H1 (cell line): ENCODE data around the gene MYH9. TPM values are rescaled to one million over a fixed set of nuclear protein-coding genes. Genes with fewer than 3 reads are reported as not detected.

ENCODE experiments used
- CTCF ChIA-PET: fragments of 300-600 bp; sonication (Branson Sonifier 250); formaldehyde crosslinking; loops from one replicate; lab custom pipeline; 2021; ENCODE audit not compliant: partially characterized antibody; lab: Charles Lee
- POLR2A ChIA-PET: fragments of 300-600 bp; sonication (Branson Sonifier 250); formaldehyde crosslinking; loops from one replicate; lab custom pipeline; 2021; ENCODE audit warnings: inconsistent platforms; ENCODE audit not compliant: partially characterized antibody; lab: Charles Lee
- DNase-seq, 2 experiments: peaks; one replicate each; pipeline versions ENCODE4 v3.0.0 to v3.0.0-alpha.2; 2010 to 2022; ENCODE audit warnings: low spot score in 2 of 2, low read depth in 1 of 2, mixed read lengths in 1 of 2
- FAIRE-seq: peaks from 2 replicates; lab custom pipeline; 2011; peaks lifted over from hg19 to GRCh38; lab: Jason Lieb, UNC
- H2AFZ ChIP-seq: 2 replicates; pipeline ENCODE4 v1.8.1; 2012; ENCODE audit warnings: low read length, inconsistent platforms
- H2AK5ac ChIP-seq: 2 replicates; pipeline ENCODE4 v1.6.1; 2013; ENCODE audit warnings: low read depth, low read length
- H2BK120ac ChIP-seq: replicated peaks from 2 replicates; pipeline ENCODE3; 2013; ENCODE audit warnings: low read depth, low read length, inconsistent platforms
- H2BK12ac ChIP-seq: 2 replicates; pipeline ENCODE4 v1.6.1; 2013; ENCODE audit warnings: low read depth, low read length
- H2BK15ac ChIP-seq: 2 replicates; pipeline ENCODE4 v1.6.1; 2013; ENCODE audit warnings: low read length
- H2BK20ac ChIP-seq: 2 replicates; pipeline ENCODE4 v1.6.1; 2013; ENCODE audit warnings: low read length
- H2BK5ac ChIP-seq: 2 replicates; pipeline ENCODE4 v1.6.1; 2013; ENCODE audit warnings: low read depth, low read length
- H3K14ac ChIP-seq: 2 replicates; pipeline ENCODE4 v1.6.1; 2013; ENCODE audit warnings: inconsistent platforms; ENCODE audit not compliant: insufficient read length
- H3K18ac ChIP-seq: 2 replicates; pipeline ENCODE4 v1.6.1; 2013; ENCODE audit warnings: low read length; ENCODE audit errors: extremely low read depth
- H3K23ac ChIP-seq: 2 replicates; pipeline ENCODE4 v1.6.1; 2013; ENCODE audit warnings: inconsistent platforms; ENCODE audit not compliant: insufficient read length
- H3K23me2 ChIP-seq: 2 replicates; pipeline ENCODE4 v1.6.1; 2013; ENCODE audit warnings: low read depth, low read length
- H3K27ac ChIP-seq: 2 replicates; pipeline ENCODE4 v1.6.1; 2011; ENCODE audit warnings: low read depth, low read length, inconsistent platforms
- H3K27me3 ChIP-seq, 4 experiments: replicated peaks in 1 of 4; 1 replicate in 1 of 4; 2 replicates in 3 of 4; pipeline versions ENCODE4 v1.6.1 to v1.8.1; 2011 to 2013; ENCODE audit warnings: low read length in 3 of 4, mild to moderate bottlenecking in 3 of 4, inconsistent platforms in 2 of 4, mixed read lengths in 2 of 4, moderate library complexity in 1 of 4; ENCODE audit not compliant: control insufficient read depth in 3 of 4, insufficient read depth in 3 of 4; ENCODE audit errors: extremely low read depth in 1 of 4
- H3K36me3 ChIP-seq, 4 experiments: 2 replicates each; pipeline versions ENCODE4 v1.6.1 to v1.8.1; 2011 to 2013; ENCODE audit warnings: mild to moderate bottlenecking in 4 of 4, low read length in 3 of 4, moderate library complexity in 2 of 4, control low read depth in 1 of 4, inconsistent platforms in 1 of 4; ENCODE audit not compliant: insufficient read depth in 4 of 4, control insufficient read depth in 2 of 4
- H3K4ac ChIP-seq: replicated peaks from 2 replicates; pipeline ENCODE3; 2013; ENCODE audit warnings: low read length, low read depth, mixed read lengths, inconsistent platforms; ENCODE audit not compliant: insufficient read length
- H3K4me1 ChIP-seq, 4 experiments: replicated peaks in 1 of 4; 1 replicate in 1 of 4; 2 replicates in 3 of 4; pipeline versions ENCODE4 v1.6.1 to v1.8.1; 2011 to 2013; ENCODE audit warnings: low read length in 3 of 4, inconsistent platforms in 2 of 4, mixed read lengths in 1 of 4; ENCODE audit not compliant: insufficient read depth in 4 of 4, control insufficient read depth in 3 of 4
- H3K4me2 ChIP-seq, 2 experiments: 2 replicates each; pipeline versions ENCODE4 v1.6.1 to v1.8.1; 2011 to 2013; ENCODE audit warnings: low read depth in 2 of 2, low read length in 2 of 2, control low read depth in 1 of 2, inconsistent platforms in 1 of 2, mild to moderate bottlenecking in 1 of 2; ENCODE audit not compliant: insufficient read depth in 1 of 2
- H3K4me3 ChIP-seq, 4 experiments: fragments of 200-600, 300-600 bp in 1 of 4; sonication (generic), shearing (Covaris generic), sonication (Bioruptor Twin) in 1 of 4; 2 replicates each; pipeline versions ENCODE4 v1.5.1 to v1.8.1; 2011 to 2016; ENCODE audit warnings: low read length in 4 of 4, low read depth in 3 of 4, control low read depth in 2 of 4, inconsistent platforms in 2 of 4, mild to moderate bottlenecking in 2 of 4, mixed read lengths in 1 of 4, moderate library complexity in 1 of 4; ENCODE audit not compliant: insufficient read depth in 2 of 4; ENCODE audit errors: extremely low read depth in 1 of 4
- H3K56ac ChIP-seq: replicated peaks from 2 replicates; pipeline ENCODE3; 2013; ENCODE audit warnings: low read depth, mild to moderate bottlenecking, mixed read lengths, low read length, inconsistent platforms; ENCODE audit not compliant: insufficient read length
- H3K79me1 ChIP-seq: 2 replicates; pipeline ENCODE4 v1.6.1; 2013; ENCODE audit warnings: low read depth, low read length, control low read depth
- H3K79me2 ChIP-seq, 2 experiments: 2 replicates each; pipeline versions ENCODE4 v1.6.1 to v1.8.1; 2012 to 2013; ENCODE audit warnings: low read length in 2 of 2, mild to moderate bottlenecking in 2 of 2, inconsistent platforms in 1 of 2; ENCODE audit not compliant: insufficient read depth in 2 of 2, control insufficient read depth in 1 of 2
- H3K9ac ChIP-seq, 4 experiments: replicated peaks in 1 of 4; 1 replicate in 1 of 4; 2 replicates in 3 of 4; pipeline versions ENCODE4 v1.6.1 to v1.8.1; 2011 to 2013; ENCODE audit warnings: low read depth in 3 of 4, low read length in 3 of 4, control low read depth in 2 of 4, mild to moderate bottlenecking in 2 of 4, moderate library complexity in 2 of 4, inconsistent platforms in 1 of 4; ENCODE audit errors: extremely low read depth in 1 of 4
- H3K9me3 ChIP-seq, 2 experiments: 2 replicates each; pipeline versions ENCODE4 v1.6.1 to v1.8.1; 2012 to 2013; ENCODE audit warnings: mild to moderate bottlenecking in 2 of 2, moderate library complexity in 2 of 2, control low read depth in 1 of 2, inconsistent platforms in 1 of 2, low read depth in 1 of 2, low read length in 1 of 2, mixed read lengths in 1 of 2; ENCODE audit not compliant: insufficient read depth in 2 of 2
- H4K20me1 ChIP-seq, 2 experiments: replicated peaks in 1 of 2; 2 replicates each; pipeline versions ENCODE3 to v1.8.1; 2011 to 2013; ENCODE audit warnings: inconsistent platforms in 2 of 2, low read length in 2 of 2, mild to moderate bottlenecking in 1 of 2; ENCODE audit not compliant: insufficient read depth in 2 of 2, control insufficient read depth in 1 of 2
- H4K5ac ChIP-seq: 2 replicates; pipeline ENCODE4 v1.6.1; 2013; ENCODE audit warnings: low read length, low read depth, mixed read lengths, inconsistent platforms; ENCODE audit not compliant: insufficient read length
- H4K8ac ChIP-seq: 2 replicates; pipeline ENCODE4 v1.8.0; 2013; ENCODE audit warnings: mild to moderate bottlenecking, moderate library complexity, low read length, inconsistent platforms; ENCODE audit not compliant: insufficient read depth; ENCODE audit errors: extremely low read depth
- H4K91ac ChIP-seq: replicated peaks from 2 replicates; pipeline ENCODE3; 2013; ENCODE audit warnings: low read length, mixed read lengths, inconsistent platforms; ENCODE audit not compliant: insufficient read length
- CBX5 ChIP-seq: fragments of 300-800, 300-1000 bp; sonication (generic); IDR thresholded peaks from 2 replicates; pipeline ENCODE4 v1.7.1; 2016; ENCODE audit warnings: antibody characterized with exemption, low read length, low read depth
- CTBP2 ChIP-seq: IDR thresholded peaks from 2 replicates; pipeline ENCODE4 v1.7.0; 2011; ENCODE audit warnings: borderline replicate concordance, mild to moderate bottlenecking, moderate library complexity, mixed read lengths, low read length; ENCODE audit not compliant: insufficient read depth, insufficient read length
- EZH2 ChIP-seq: fragments of 200-600 bp; sonication (generic); IDR thresholded peaks from 2 replicates; pipeline ENCODE4 v1.7.1; 2012; ENCODE audit warnings: low read depth, mild to moderate bottlenecking, moderate library complexity, low read length, inconsistent platforms; ENCODE audit not compliant: severe bottlenecking
- POLR2A ChIP-seq, 2 experiments: IDR thresholded peaks; 1 replicate in 1 of 2; 2 replicates in 1 of 2; pipeline ENCODE4 v1.6.1; 2011; ENCODE audit warnings: low read depth in 2 of 2, low read length in 2 of 2, mild to moderate bottlenecking in 2 of 2; ENCODE audit errors: control extremely low read depth in 1 of 2
- POLR2AphosphoS5 ChIP-seq: IDR thresholded peaks from 2 replicates; pipeline ENCODE4 v1.6.1; 2011; ENCODE audit warnings: low read depth, low read length
- RBBP5 ChIP-seq: IDR thresholded peaks from 2 replicates; pipeline ENCODE4 v1.7.1; 2012; ENCODE audit warnings: low read depth, mild to moderate bottlenecking, inconsistent platforms, low read length, moderate library complexity, borderline replicate concordance
- SIX5 ChIP-seq: IDR thresholded peaks from 2 replicates; pipeline ENCODE4 v1.6.1; 2011; ENCODE audit warnings: mild to moderate bottlenecking, low read depth, low read length
- SP2 ChIP-seq: IDR thresholded peaks from 2 replicates; pipeline ENCODE4 v1.6.1; 2012; ENCODE audit warnings: mild to moderate bottlenecking, low read length, inconsistent platforms
- SUZ12 ChIP-seq: fragments of 200-600 bp; sonication (generic); IDR thresholded peaks from 2 replicates; pipeline ENCODE4 v1.6.1; 2012; ENCODE audit warnings: mild to moderate bottlenecking, inconsistent platforms, low read length, moderate library complexity, mixed read lengths
- TBP ChIP-seq: IDR thresholded peaks from 2 replicates; pipeline ENCODE4 v1.6.1; 2011; ENCODE audit warnings: low read depth, low read length, improper control_type of control experiment
- WGBS, 2 experiments: shearing (Covaris generic) in 1 of 2; methylation state at CpG; one replicate each; pipeline versions ENCODE4 v1.1.6 to v1.1.7; 2013 to 2015; ENCODE audit warnings: low lambda C conversion rate in 2 of 2, mixed read lengths in 2 of 2, inconsistent platforms in 1 of 2, low coverage in 1 of 2, missing lambda C conversion rate in 1 of 2; ENCODE audit not compliant: insufficient replicate concordance in 2 of 2, insufficient coverage in 1 of 2, insufficient read length in 1 of 2; ENCODE audit errors: extremely low coverage in 1 of 2, missing lambda C conversion rate in 1 of 2; 5-methylcytosine and 5-hydroxymethylcytosine counted together
- polyA plus RNA-seq, 7 experiments: library from polyadenylated mRNA; depleted of rRNA in 3 of 7; stranded (reverse) in 5 of 7; unstranded in 2 of 7; fragments of >200 nt in 5 of 7; fragments of 200-250 nt in 2 of 7; gene quantifications; 1 replicate in 5 of 7; 2 replicates in 1 of 7; 4 replicates in 1 of 7; pipeline versions ENCODE4 v1.2.1 to v1.2.3, GENCODE V29; 2011 to 2013; ENCODE audit warnings: missing spikeins in 2 of 7, mixed read lengths in 2 of 7
- total RNA-seq: library from RNA; stranded (reverse); fragmentation: NEBNext Ultra II Directional; extraction: Animal tissue kit (Norgen Biotek cat#: 25700); gene quantifications from 2 replicates; pipeline ENCODE4 v1.2.1, GENCODE V29; 2021

The MYH9 gene
- total and polyA plus RNA-seq, 2 of the 8 experiments (the other 6 are each of a cell fraction or from before 2014, with no cell fraction given): 24.9 to 322 TPM

- peaks cover 5 to 9% of the 10 kb centered on the region in 2 experiments for H4K20me1 ChIP-seq
- H3K4me2 ChIP-seq: no peak overlapping the region
- H4K91ac ChIP-seq: no peak overlapping the region
- TF ChIP-seq EZH2 (no peak), TBP (no peak), CTBP2 (no peak), SP2 (no peak), CBX5 (no peak), SUZ12 (no peak), POLR2A (IDR thresholded peaks at IDR 0.05; ENCODE audit: control extremely low read depth in 1 of 2, low read depth in 2 of 2, low read length in 2 of 2) (peak in 1 of 2 experiments; percentile 19; a peak in 1 of 3 replicates), POLR2AphosphoS5 (peak; percentile 37; the same call in 1 of the 2 replicates), SIX5 (no peak), RBBP5 (no peak)
- H3K27ac ChIP-seq: no peak overlapping the region
- H2BK12ac ChIP-seq: no peak overlapping the region
- no peak overlapping the region for H2AK5ac ChIP-seq
- no peak overlapping the region for H3K4ac ChIP-seq
- ChIA-PET CTCF (interaction anchor here (0.6 to 4.7 kb wide), 5 partner anchors 19 to 1195 kb away, joined by 3 to 35 read pairs (median 5); no protein-coding TSS in a partner anchor), POLR2A (interaction anchor here (0.6 to 1.7 kb wide), 5 partner anchors 9 to 166 kb away, joined by 3 to 7 read pairs (median 4); no protein-coding TSS in a partner anchor)
- peaks cover 27 to 79% (median 70%) of the 10 kb centered on the region in 4 experiments for H3K36me3 ChIP-seq
- no peak overlapping the region for H3K23ac ChIP-seq
- 88% methylated on average over 25 of the region's 26 CpGs; no CpG with 5 or more reads in 1 of the 2 experiments for WGBS, 2 experiments
- no peak overlapping the region for H2BK120ac ChIP-seq
- H3K9ac ChIP-seq: no peak overlapping the region
- no peak overlapping the region for H2BK15ac ChIP-seq
- H2BK20ac ChIP-seq: no peak overlapping the region
- H3K56ac ChIP-seq: no peak overlapping the region
- H2AFZ ChIP-seq: no peak overlapping the region
- no peak overlapping the region; the same call in 1 of the 2 replicates for H4K8ac ChIP-seq
- H3K18ac ChIP-seq: no peak overlapping the region
- peaks cover 2% of the 10 kb centered on the region; the same call in 1 of the 2 replicates for H3K79me1 ChIP-seq
- H3K79me2 ChIP-seq: no peaks in the 10 kb centered on the region
- FAIRE-seq (no peak), DNase-seq (no peak)
- no peaks in the 10 kb centered on the region for H3K4me1 ChIP-seq
- H3K27me3 ChIP-seq: no peaks in the 10 kb centered on the region
- no peak overlapping the region for H4K5ac ChIP-seq
- H3K23me2 ChIP-seq: no peaks in the 10 kb centered on the region
- H3K14ac ChIP-seq: no peak overlapping the region
- H2BK5ac ChIP-seq: no peak overlapping the region
- no peak overlapping the region for H3K4me3 ChIP-seq
- H3K9me3 ChIP-seq: no peaks in the 10 kb centered on the region
Observed at GRCh38 chr22:36319595-36320497, 67.9 kb downstream of the MYH9 start.
